Retinal pigment epithelial cell (primary cell): ENCODE data around the gene BORCS8.
A peak's percentile ranks its signal among the peaks of the same experiment; 100 is the strongest.
"Not testable (repeated sequence)": the region's sequence is repeated elsewhere in the genome, so short reads cannot be mapped to it uniquely, and the experiment has no call there.

ENCODE experiments used
- DNase-seq: peaks from one replicate; pipeline ENCODE4 v3.0.0-alpha.2; 2010; ENCODE audit warnings: low read depth
- H3K4me3 ChIP-seq: 2 replicates; pipeline ENCODE4 v1.5.1; 2011; ENCODE audit warnings: mild to moderate bottlenecking, low read length, control low read depth, moderate library complexity
- CTCF ChIP-seq: conservative IDR thresholded peaks from 2 replicates; pipeline ENCODE4 v1.5.1; 2011; ENCODE audit warnings: low read depth, low read length, control low read depth, inconsistent platforms

BORCS8 gene

GRCh38 chr19:19224150-19224851 lies 32.3 kb upstream of the BORCS8 start:
- TF ChIP-seq CTCF, result no peak
- DNase-seq, result no peak
- H3K4me3 ChIP-seq, result no peak overlapping the region

GRCh38 chr19:19223636-19224035 lies 31.7 kb upstream of the BORCS8 start:
- no peak overlapping the region for H3K4me3 ChIP-seq
- no peak for DNase-seq
- no peak for TF ChIP-seq CTCF

- DNase-seq, result no peak
- no peak overlapping the region for H3K4me3 ChIP-seq
- TF ChIP-seq CTCF, result no peak
Measured at GRCh38 chr19:19223060-19223459, 31.1 kb upstream of the BORCS8 start.

- not testable (repeated sequence) for H3K4me3 ChIP-seq
Measured at GRCh38 chr19:19221000-19221399, 29.0 kb upstream of the BORCS8 start.

DNA sequence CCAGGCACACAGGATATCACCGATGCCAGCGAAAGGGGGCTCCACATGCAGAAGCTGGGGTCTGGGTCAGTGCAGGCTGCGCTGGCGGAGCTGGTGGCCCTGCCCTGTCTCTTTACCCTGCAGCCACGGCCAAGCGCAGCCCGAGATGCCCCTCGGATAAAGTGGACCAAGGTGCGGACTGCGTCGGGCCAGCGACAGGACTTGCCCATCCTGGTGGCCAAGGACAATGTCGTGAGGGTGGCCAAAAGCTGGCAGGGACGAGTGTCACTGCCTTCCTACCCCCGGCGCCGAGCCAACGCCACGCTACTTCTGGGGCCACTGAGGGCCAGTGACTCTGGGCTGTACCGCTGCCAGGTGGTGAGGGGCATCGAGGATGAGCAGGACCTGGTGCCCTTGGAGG lies 27.0 kb upstream of the BORCS8 start:
- TF ChIP-seq CTCF, result no peak
- no peak overlapping the region for H3K4me3 ChIP-seq

More at GRCh38 chr19:19221000-19221399, 29.0 kb upstream of the BORCS8 start:
- DNase-seq, result not testable (repeated sequence)

DNA sequence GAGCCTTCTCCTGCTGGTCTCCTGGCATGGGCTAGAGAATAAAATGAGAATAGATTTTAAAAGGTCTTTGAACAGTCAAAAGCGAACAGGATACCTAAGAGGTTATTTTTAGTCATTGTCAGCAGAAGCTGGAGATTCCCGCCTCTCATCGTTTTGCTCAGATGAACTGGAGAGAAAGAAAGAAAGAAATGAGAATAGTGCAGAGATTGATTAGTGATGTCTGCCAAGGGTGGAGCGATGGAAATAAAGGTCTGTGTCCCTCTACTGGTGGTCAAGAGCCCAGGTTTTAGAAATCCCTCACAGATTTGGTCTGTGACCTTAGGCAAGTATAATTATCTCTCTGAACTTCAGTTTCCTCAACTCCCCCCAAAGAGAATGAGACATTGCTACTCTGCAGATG lies 25.1 kb upstream of the BORCS8 start:
- DNase-seq, result no peak
- no peak overlapping the region for H3K4me3 ChIP-seq
- peak; percentile 22 for TF ChIP-seq CTCF

More for the DNA sequence above, 27.0 kb upstream of the BORCS8 start:
- no peak for DNase-seq

GRCh38 chr19:19215792-19216191 lies 23.8 kb upstream of the BORCS8 start:
- H3K4me3 ChIP-seq, result no peak overlapping the region
- no peak for DNase-seq
- no peak for TF ChIP-seq CTCF
